GM10266 (cell line): ENCODE measurements around the gene DHRS7.

Experiments used
- DNase-seq: peaks from one replicate; pipeline ENCODE4 v3.0.0; 2012; ENCODE audit errors: extremely low spot score
- TF ChIP-seq, protein P1 (sequence below): IDR thresholded peaks from 2 replicates; pipeline ENCODE4 v1.5.1; 2012; ENCODE audit warnings: mild to moderate bottlenecking, low read depth; ENCODE audit not compliant: control insufficient read depth, insufficient read depth; ENCODE audit errors: missing control alignments

DHRS7 gene

DNA sequence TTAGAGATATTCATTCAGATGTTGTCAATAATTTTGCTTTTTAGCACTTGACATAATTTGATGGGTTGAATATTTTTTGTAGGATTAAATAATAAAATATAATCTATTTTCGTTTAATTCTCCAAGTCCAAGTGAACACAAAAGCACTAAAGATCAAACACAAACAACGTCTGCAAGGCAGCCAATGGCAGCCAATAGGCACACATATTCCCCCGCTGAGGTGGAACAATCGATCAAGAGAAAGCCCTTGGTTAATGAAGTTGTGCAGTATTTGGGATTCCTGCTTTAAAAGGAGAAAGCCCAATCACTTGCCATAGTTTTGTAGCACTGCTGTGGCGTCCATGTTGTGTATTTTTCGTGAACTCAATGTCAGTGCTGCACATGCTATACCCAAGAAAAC is 1.5 kb downstream of the DHRS7 start:
- TF ChIP-seq, protein P1, sequence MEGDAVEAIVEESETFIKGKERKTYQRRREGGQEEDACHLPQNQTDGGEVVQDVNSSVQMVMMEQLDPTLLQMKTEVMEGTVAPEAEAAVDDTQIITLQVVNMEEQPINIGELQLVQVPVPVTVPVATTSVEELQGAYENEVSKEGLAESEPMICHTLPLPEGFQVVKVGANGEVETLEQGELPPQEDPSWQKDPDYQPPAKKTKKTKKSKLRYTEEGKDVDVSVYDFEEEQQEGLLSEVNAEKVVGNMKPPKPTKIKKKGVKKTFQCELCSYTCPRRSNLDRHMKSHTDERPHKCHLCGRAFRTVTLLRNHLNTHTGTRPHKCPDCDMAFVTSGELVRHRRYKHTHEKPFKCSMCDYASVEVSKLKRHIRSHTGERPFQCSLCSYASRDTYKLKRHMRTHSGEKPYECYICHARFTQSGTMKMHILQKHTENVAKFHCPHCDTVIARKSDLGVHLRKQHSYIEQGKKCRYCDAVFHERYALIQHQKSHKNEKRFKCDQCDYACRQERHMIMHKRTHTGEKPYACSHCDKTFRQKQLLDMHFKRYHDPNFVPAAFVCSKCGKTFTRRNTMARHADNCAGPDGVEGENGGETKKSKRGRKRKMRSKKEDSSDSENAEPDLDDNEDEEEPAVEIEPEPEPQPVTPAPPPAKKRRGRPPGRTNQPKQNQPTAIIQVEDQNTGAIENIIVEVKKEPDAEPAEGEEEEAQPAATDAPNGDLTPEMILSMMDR = no peak
- DNase-seq = no peak

DNA sequence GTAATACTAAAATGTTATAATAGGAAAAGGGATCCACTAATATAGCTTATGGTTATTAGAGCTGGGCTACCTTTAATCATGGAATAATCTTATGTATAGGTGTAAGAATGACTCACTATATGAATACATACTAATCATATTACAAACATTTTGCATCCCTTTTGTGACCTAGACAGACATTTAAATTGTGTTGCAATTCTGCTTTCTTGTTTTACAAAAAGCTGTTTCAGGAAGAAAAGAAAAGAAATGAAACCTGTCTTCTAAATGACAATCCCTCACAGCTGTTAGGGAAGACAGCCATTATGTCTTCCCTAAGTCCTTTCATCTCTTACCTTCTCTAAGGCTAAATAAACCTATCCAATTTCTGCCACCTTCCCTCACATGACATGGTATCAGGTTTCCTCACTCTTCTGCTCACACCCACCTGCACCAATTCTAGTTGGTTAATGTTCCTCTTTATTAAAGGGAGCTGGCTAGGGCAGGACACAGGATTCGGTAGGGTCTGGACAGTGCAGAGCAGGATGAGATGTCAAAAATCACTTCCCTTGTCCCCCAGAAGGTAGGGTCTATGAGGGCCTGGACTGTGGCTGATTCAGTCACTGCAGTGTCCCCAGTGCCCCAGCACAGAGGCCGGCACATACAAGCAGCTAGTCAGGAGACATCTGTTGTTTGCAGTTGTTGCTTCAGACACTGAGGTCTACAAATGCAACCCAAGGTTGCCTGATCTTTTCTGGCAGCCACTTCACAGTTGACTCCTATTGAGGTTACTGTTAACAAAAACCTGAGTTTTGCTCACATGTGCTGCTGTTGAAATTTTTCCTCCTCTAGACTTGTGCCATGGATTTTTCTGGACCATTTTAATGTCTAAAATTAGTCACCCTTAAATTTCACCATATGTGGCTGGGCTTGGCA is 3.7 kb downstream of the DHRS7 start:
- TF ChIP-seq, protein P1 = no peak
- no peak for DNase-seq

DNA sequence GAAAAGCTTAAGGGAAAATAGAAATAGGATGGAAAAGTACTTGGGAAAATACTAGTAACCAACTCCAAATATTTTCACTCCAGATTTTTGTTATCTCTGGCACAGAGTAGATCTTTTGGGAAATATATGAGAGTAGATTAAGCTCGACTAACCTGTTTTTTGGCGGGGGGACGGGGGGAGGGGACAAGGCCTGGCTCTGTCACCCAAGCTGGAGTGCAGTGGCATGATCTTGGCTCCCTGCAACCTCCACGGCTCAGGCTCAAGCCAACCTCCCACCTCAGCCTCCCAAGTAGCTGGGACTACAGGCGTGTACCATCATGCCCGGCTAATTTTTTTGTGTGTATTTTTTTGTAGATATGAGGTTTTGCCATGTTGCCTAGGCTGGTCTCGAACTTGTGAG is 4.8 kb downstream of the DHRS7 start:
- TF ChIP-seq, protein P1 = no peak
- DNase-seq = no peak

DNA sequence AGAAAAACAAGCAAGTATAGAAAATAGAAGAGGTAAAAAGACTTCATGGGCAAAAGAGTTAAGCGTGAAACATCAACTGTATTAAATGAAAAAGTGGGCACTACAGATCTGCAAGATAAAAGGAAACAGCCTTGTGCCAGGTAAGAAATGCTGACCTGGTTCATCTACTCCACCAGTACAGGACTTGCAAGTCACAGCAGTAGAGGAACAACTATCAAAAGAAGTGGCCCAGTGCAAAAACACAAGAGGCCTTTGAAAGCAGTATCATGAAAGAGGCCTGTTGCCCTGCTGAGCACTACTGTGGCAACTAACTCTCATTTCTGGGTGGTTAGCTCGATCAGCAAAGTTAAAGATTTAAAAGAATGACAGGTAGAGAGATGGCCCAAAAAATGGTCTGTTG is 10.5 kb downstream of the DHRS7 start:
- DNase-seq = no peak
- TF ChIP-seq, protein P1 = no peak

DNA sequence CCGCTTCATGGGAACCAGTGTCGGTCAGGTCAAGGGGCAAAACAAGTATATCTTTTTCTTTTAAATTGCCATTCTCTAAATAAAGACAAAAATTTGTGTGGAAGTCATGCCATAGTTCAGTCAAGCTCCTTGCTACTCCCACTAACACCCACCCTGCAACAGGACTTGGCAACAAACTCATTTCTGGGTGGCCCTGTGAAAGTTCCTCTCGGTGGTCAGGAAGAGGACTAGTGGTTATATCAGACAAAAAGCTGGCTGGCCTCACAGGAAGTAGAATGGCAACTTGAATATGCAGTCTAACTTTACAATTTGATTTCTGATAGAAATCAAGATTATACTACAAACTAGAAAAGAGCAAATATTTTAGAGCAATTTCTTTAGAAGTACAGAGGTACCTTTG is 11.2 kb downstream of the DHRS7 start:
- DNase-seq = no peak
- TF ChIP-seq, protein P1 = no peak

DNA sequence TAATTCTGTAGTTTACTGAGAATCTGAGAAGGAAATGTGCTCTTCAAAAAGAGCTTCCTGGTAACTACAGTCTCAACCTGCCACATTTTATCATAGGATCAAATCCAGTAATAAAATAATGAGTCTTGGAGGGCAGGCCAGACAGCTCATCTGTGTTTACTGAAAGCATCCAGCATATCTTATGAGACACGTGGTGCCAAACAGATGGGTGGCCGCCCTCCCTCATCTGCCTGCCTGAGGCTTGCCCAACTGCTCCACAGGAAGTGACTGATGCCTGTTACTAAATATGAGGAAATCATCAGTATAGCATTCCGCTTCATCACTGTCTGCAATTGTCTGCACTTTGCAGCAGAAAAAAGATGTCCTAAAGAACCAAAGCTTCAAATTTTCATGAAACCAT is 13.5 kb downstream of the DHRS7 start:
- no peak for DNase-seq
- TF ChIP-seq, protein P1 = no peak

DNA sequence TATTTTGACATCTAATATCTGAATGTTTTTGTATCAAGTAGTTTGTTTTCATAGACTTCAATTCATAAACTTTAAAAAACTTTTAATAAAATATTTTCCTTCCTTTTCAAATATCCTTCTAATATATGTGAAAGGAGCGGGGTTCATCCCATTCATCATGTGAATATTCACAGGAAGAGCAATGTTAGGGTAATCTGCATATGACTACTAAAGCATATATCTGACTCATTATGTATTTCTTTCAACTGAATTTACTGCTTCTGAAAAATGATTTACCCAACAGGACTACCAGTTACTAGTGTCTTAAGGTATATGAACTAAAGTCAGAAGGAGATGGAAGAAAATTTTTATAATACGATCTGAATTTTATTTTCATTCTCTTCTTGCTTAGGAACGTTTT is 30.5 kb downstream of the DHRS7 start:
- TF ChIP-seq, protein P1 = no peak
- DNase-seq = no peak
